HFFc6 (cell line): ENCODE results near the gene SULT2B1. TPM values are rescaled to one million over a fixed set of nuclear protein-coding genes. Genes with fewer than 3 reads are reported as not detected.

Experiments
- DNase-seq: peaks from one replicate; pipeline ENCODE4 v3.0.0-alpha.2; 2018
- H3K27ac Mint-ChIP-seq: 2 replicates; pipeline ENCODE4 v1.8.0; 2020; ENCODE audit warnings: mild to moderate bottlenecking, mixed read lengths
- H3K27me3 Mint-ChIP-seq: 2 replicates; pipeline ENCODE4 v1.8.0; 2021; ENCODE audit warnings: mild to moderate bottlenecking, moderate library complexity, mixed read lengths; ENCODE audit not compliant: insufficient read depth
- H3K36me3 Mint-ChIP-seq: 2 replicates; pipeline ENCODE4 v1.8.0; 2021; ENCODE audit warnings: low read depth, mixed read lengths
- H3K4me1 Mint-ChIP-seq: 2 replicates; pipeline ENCODE4 v1.8.0; 2020; ENCODE audit warnings: low read depth, mixed read lengths
- H3K4me3 Mint-ChIP-seq: 2 replicates; pipeline ENCODE4 v1.8.0; 2020; ENCODE audit warnings: mild to moderate bottlenecking, moderate library complexity, mixed read lengths
- H3K9me3 Mint-ChIP-seq: 2 replicates; pipeline ENCODE4 v1.8.0; 2020; ENCODE audit warnings: mild to moderate bottlenecking, mixed read lengths
- total RNA-seq, 6 experiments: library from RNA; stranded (reverse); fragmentation: NEBNext Ultra II Directional; extraction: Animal tissue kit (Norgen Biotek cat#: 25700); gene quantifications; 2 replicates in 1 of 6; 3 replicates in 5 of 6; pipeline ENCODE4 v1.2.3, GENCODE V29; 2021
- TF ChIP-seq, protein P1 (sequence below): fragments of 200-600 bp; sonication (generic); IDR thresholded peaks from 2 replicates; pipeline ENCODE4 v1.5.0; 2021; ENCODE audit warnings: antibody characterized with exemption, mild to moderate bottlenecking

Gene SULT2B1
- total RNA-seq, 6 experiments from 2014 or later: 0.33 TPM; not detected in 5

DNA sequence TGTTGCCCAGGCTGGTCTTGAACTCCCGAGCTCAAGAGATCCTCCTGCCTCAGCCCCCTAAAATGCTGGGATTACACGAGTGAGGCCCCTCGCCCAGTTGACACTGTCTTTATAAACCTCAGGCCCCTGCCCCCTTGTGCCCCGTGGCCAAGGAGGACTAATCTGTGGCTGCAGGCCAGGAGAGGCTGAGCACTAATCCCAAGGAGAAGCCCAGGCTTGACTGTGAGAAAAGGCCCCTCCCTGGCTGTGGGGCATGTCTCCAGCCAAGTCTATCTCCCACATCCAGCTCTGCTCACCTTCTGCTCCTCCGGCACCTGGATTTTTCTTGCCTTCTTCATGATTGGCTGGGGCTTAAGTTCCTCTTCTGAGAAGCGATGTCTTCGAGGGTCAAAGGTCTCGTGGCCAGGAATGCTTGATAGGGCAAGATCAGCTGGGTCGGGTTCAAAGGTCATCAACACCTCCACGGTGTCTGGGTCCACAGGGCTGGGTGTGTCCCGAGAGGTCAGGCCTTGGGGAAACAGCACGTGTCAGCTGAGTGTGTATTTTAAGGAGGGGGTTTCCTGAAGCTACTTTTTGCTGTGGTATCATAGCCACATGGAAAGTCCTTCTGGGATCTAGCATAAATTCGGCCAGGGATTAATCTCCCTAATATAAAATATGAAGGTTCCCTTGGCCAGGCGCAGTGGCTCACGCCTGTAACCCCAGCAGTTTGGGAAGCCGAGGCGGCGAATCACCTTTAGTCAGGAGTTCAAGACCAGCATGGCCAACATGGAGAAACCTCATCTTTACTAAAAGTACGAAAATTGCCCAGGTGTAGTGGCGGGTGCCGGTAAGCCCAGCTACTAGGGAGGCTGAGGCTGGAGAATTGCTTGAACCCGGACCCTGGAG lies 81.4 kb downstream of the SULT2B1 start:
- Mint-ChIP-seq H3K27ac (peak overlapping the region; percentile 51), H3K9me3 (no peaks in the 10 kb centered on the region), H3K4me3 (peak overlapping the region; percentile 67; the same call in 1 of the 2 replicates)

DNA sequence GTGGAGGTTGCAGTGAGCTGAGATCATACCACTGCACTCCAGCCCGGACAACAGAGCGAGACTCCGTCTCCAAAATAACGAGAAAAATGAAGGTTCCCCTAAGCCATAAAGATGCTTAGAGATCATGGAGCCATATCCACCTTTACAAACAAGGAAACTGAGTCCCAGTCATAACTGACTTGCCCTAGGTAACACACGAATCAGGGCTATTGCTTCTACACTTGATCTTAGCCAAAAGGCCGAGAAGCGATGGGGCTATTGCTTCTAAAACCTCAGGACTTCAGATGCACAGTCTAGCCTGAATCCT lies 82.0 kb downstream of the SULT2B1 start:
- Mint-ChIP-seq H3K27me3 (peaks cover 9% of the 10 kb centered on the region; the same call in 1 of the 2 replicates), H3K36me3 (no peaks in the 10 kb centered on the region), H3K9me3 (no peaks in the 10 kb centered on the region), H3K4me3 (peak overlapping the region; percentile 67), H3K27ac (peak overlapping the region; percentile 86), H3K4me1 (peaks cover 51% of the 10 kb centered on the region)
- DNase-seq: no peak
- TF ChIP-seq, protein P1, sequence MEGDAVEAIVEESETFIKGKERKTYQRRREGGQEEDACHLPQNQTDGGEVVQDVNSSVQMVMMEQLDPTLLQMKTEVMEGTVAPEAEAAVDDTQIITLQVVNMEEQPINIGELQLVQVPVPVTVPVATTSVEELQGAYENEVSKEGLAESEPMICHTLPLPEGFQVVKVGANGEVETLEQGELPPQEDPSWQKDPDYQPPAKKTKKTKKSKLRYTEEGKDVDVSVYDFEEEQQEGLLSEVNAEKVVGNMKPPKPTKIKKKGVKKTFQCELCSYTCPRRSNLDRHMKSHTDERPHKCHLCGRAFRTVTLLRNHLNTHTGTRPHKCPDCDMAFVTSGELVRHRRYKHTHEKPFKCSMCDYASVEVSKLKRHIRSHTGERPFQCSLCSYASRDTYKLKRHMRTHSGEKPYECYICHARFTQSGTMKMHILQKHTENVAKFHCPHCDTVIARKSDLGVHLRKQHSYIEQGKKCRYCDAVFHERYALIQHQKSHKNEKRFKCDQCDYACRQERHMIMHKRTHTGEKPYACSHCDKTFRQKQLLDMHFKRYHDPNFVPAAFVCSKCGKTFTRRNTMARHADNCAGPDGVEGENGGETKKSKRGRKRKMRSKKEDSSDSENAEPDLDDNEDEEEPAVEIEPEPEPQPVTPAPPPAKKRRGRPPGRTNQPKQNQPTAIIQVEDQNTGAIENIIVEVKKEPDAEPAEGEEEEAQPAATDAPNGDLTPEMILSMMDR: no peak

More for the DNA sequence above, 81.4 kb downstream of the SULT2B1 start:
- H3K4me1 Mint-ChIP-seq: peaks cover 47% of the 10 kb centered on the region
- H3K27me3 Mint-ChIP-seq: peaks cover 3% of the 10 kb centered on the region; the same call in 1 of the 2 replicates
- TF ChIP-seq, protein P1: no peak
- H3K36me3 Mint-ChIP-seq: no peaks in the 10 kb centered on the region
- DNase-seq: no peak

DNA sequence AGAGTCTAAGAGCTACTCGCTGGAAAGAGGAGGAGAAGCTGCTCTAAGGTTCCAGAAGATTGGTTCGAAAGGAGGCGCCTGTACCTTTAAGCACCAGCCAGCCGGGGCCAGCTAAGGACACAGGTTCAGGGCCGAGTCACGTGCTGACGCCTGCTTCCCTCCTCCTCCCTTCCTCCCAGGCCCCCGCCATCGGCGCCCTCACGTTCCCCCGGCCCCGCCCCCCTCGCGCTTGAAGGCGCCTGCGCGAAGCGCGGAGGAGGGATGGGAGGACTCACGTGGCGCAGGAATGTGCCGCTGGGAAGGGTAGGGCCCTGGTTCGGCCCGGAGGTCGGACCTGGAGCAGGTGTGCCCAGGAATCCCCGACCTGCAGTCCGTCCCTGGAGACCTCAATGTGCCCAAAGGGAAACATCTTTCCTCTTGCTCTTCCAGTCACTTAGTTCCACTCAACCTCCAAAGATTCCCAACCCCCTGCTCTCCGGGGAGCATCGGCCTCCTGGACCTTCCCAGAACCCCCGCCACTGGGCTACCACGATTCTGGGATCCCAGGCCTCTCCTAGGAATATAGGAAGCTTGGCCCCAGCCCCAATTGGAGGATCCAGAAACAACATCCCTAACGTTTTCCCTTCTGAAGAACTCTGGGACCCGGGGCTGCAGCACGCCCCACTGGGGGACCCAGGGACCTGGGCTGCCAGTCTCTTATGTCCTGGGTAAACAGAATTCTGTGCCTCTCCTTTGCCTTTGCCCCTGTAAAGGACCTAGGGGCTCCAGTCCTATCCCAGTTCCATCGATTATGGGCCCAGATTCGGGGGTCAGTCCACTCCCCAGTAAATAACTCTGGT lies 82.7 kb downstream of the SULT2B1 start:
- H3K36me3 Mint-ChIP-seq: no peaks in the 10 kb centered on the region
- H3K4me3 Mint-ChIP-seq: peak overlapping the region; percentile 72
- H3K4me1 Mint-ChIP-seq: peaks cover 52% of the 10 kb centered on the region
- TF ChIP-seq, protein P1: no peak
- peak overlapping the region; percentile 86 for H3K27ac Mint-ChIP-seq
- peak; percentile 87 for DNase-seq
- H3K9me3 Mint-ChIP-seq: no peaks in the 10 kb centered on the region
- H3K27me3 Mint-ChIP-seq: peaks cover 11% of the 10 kb centered on the region; the same call in 1 of the 2 replicates

DNA sequence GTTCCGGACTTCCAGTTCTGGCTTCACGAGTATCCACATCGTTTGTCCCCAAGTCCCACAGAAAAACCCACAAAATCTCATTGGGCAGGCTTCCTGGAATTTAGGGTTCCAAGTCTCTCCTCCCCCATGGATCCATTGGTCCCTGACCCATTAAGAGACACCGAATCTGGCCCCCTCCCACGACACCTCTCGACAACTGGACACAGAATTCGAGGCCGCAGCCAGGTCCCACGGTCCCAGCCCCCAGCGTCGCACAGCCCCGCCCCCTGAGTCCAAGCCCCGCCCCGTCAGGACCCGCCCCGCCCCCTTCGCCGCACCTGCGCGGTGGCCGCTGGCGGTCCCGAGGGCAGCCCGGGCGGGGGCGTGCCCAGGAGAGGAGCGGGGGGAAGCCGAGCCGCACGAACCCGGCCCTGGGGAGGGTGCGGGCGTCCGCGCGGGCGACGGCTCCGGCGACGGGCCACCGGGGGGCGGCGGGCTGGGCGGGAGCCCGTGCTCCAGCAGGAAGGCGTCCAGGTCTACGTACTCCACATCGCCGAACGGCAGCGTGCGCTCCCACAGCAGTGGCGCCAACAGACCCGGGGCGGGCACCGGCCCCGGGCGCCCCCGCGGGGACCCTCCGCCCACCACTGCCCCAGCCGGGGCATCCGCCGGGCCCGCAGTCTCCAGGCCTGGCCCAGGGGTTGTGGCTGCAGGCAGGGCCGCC lies 83.4 kb downstream of the SULT2B1 start:
- no peaks in the 10 kb centered on the region for H3K36me3 Mint-ChIP-seq
- H3K9me3 Mint-ChIP-seq: no peaks in the 10 kb centered on the region
- TF ChIP-seq, protein P1: no peak
- peak overlapping the region; percentile 91 for H3K4me3 Mint-ChIP-seq
- H3K27ac Mint-ChIP-seq: peak overlapping the region; percentile 86
- H3K27me3 Mint-ChIP-seq: peaks cover 14% of the 10 kb centered on the region; the same call in 1 of the 2 replicates
- peaks cover 57% of the 10 kb centered on the region for H3K4me1 Mint-ChIP-seq
- no peak for DNase-seq
